Gastroesophageal sphincter (tissue), 4 donors: ENCODE results near the gene SPARCL1. TPM values are rescaled to one million over a fixed set of nuclear protein-coding genes. Genes with fewer than 3 reads are reported as not detected.

Experiments
- ATAC-seq: fragments of 150-250 bp; one replicate; pipeline ENCODE4 v1.9.1; 2016; ENCODE audit warnings: mild to moderate bottlenecking, moderate library complexity
- H3K27ac ChIP-seq, 4 donors: fragments of 200-600 bp; sonication (generic) in 3 of 4; 1 replicate in 3 of 4; 2 replicates in 1 of 4; pipeline ENCODE4 v1.5.1; 2016 to 2019
- H3K27me3 ChIP-seq: fragments of 200-600 bp; sonication (generic); one replicate; pipeline ENCODE4 v1.5.1; 2019
- H3K36me3 ChIP-seq, 2 donors: fragments of 200-600 bp; sonication (generic); one replicate each; pipeline ENCODE4 v1.5.1; 2019; ENCODE audit warnings: control low read depth in 1 of 2
- H3K4me1 ChIP-seq, 3 donors: fragments of 200-600 bp; sonication (generic); 1 replicate in 2 of 3; 2 replicates in 1 of 3; pipeline ENCODE4 v1.5.1; 2016 to 2019; ENCODE audit warnings: control low read depth in 2 of 3
- H3K4me3 ChIP-seq, 2 donors: fragments of 200-600 bp; sonication (generic); one replicate each; pipeline ENCODE4 v1.5.1; 2019; ENCODE audit warnings: mild to moderate bottlenecking in 1 of 2, moderate library complexity in 1 of 2
- H3K9me3 ChIP-seq, 3 donors: fragments of 200-600 bp; sonication (generic); one replicate each; pipeline ENCODE4 v1.5.1; 2017 to 2019; ENCODE audit warnings: control low read depth in 2 of 3
- EP300 ChIP-seq: sonication (generic); formaldehyde crosslinking; IDR thresholded peaks from one replicate; pipeline ENCODE4 v1.6.1; 2017; ENCODE audit warnings: antibody characterized with exemption, mild to moderate bottlenecking
- POLR2A ChIP-seq, 2 donors: fragments of 450-650 bp; IDR thresholded peaks; one replicate each; pipeline ENCODE4 v1.6.1; 2017; ENCODE audit warnings: antibody characterized with exemption in 2 of 2, mild to moderate bottlenecking in 2 of 2, moderate library complexity in 1 of 2
- POLR2AphosphoS5 ChIP-seq: sonication (generic); formaldehyde crosslinking; IDR thresholded peaks from one replicate; pipeline ENCODE4 v1.6.1; 2017; ENCODE audit warnings: antibody characterized with exemption
- WGBS, 2 donors: methylation state at CpG; one replicate each; pipeline ENCODE4 v1.1.5; 2018; ENCODE audit warnings: low coverage in 1 of 2; 5-methylcytosine and 5-hydroxymethylcytosine counted together
- total RNA-seq, 4 donors: library from RNA; depleted of rRNA; stranded (reverse); fragments of >200 nt; gene quantifications; one replicate each; pipeline ENCODE4 v1.1.0, GENCODE V29; 2016
- TF ChIP-seq, protein P1 (sequence below), 4 experiments: fragments of 200-600 bp in 2 of 4; fragments of 450-650 bp in 2 of 4; sonication (generic) in 1 of 4; IDR thresholded peaks; one replicate each; pipeline ENCODE4 v1.5.1; 2017 to 2019; ENCODE audit warnings: antibody characterized with exemption in 4 of 4, mild to moderate bottlenecking in 2 of 4, moderate library complexity in 2 of 4

The SPARCL1 gene
- total RNA-seq, 4 donors from 2014 or later = 1,558 to 2,335 (median 1,828) TPM

DNA sequence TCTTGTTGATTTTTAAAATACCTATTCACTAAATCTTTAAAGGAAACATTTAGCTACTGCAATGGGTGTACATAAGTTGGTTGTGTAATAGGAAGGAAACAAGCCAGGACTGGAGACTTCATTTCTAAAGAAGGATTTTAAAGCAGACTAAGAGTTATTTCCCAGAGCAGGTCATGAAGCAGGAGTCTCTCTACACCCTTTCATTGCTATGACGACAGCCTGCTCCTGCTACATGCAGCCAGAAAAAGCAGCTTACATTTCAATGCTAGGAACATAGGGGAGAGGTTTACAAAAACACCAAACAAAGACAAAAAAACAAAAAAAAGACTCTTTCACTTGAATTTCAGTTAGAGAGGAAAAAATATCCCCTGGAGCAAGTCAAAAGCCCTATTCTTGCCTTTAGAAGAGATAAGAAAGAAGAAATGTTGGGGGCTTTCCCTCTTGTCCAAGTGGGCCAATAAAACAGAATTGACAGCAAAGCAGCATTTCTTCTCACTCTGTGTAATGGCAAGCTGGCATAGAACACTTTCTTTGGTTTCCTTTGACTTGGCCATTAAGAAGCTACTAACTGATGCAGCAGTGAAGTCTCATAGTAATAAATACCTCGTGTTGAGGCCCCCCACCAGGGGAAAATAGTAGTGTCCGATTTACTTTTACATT lies 3.4 kb downstream of the SPARCL1 start:
- peak; percentile 69 for ATAC-seq
- Histone ChIP-seq H3K4me3 (peak overlapping the region; percentile 57 to 91), H3K9me3 (no peaks in the 10 kb centered on the region), H3K27ac (peak overlapping the region; percentile 91 to 99 (median 96)), H3K36me3 (no peaks in the 10 kb centered on the region), H3K4me1 (peaks cover 4 to 57% (median 30%) of the 10 kb centered on the region in 3 donors), H3K27me3 (no peaks in the 10 kb centered on the region)
- TF ChIP-seq EP300 (no peak), POLR2A (IDR thresholded peaks at IDR 0.05) (peak; percentile 35 to 47), POLR2AphosphoS5 (peak; percentile 87)
- TF ChIP-seq, protein P1, sequence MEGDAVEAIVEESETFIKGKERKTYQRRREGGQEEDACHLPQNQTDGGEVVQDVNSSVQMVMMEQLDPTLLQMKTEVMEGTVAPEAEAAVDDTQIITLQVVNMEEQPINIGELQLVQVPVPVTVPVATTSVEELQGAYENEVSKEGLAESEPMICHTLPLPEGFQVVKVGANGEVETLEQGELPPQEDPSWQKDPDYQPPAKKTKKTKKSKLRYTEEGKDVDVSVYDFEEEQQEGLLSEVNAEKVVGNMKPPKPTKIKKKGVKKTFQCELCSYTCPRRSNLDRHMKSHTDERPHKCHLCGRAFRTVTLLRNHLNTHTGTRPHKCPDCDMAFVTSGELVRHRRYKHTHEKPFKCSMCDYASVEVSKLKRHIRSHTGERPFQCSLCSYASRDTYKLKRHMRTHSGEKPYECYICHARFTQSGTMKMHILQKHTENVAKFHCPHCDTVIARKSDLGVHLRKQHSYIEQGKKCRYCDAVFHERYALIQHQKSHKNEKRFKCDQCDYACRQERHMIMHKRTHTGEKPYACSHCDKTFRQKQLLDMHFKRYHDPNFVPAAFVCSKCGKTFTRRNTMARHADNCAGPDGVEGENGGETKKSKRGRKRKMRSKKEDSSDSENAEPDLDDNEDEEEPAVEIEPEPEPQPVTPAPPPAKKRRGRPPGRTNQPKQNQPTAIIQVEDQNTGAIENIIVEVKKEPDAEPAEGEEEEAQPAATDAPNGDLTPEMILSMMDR (IDR thresholded peaks at IDR 0.05) = no peak
- whole genome bisulfite sequencing, 2 donors = 5 to 6% methylated on average over 3 of the region's 3 CpGs

DNA sequence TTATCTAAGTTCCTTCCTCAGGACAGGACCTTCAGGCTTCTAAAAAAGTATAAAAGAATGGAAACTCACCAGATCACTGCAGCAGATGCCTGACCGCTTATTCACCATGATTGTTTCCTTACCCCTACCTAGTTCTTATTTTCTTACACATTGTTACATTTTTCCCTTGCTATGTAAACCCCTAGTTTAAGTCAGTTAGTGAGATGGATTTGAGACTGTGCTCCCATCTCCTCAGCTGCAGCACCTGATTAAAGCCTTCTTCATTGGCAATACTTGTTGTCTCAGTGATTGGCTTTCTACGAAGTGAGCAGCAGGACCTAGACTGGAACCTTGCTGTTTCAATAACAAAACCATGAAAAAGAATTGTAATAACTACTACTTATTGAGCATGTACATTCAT lies 4.7 kb downstream of the SPARCL1 start:
- Histone ChIP-seq H3K4me1 (peaks cover 4 to 60% (median 25%) of the 10 kb centered on the region in 3 donors), H3K9me3 (no peaks in the 10 kb centered on the region), H3K27me3 (no peaks in the 10 kb centered on the region), H3K4me3 (peak overlapping the region; percentile 17 to 57), H3K36me3 (no peaks in the 10 kb centered on the region), H3K27ac (peak overlapping the region; percentile 91 to 99 (median 96))
- TF ChIP-seq POLR2A (IDR thresholded peaks at IDR 0.05) = no peak
- no peak for TF ChIP-seq POLR2AphosphoS5
- TF ChIP-seq, protein P1 (IDR thresholded peaks at IDR 0.05) = no peak
- no peak for TF ChIP-seq EP300
- WGBS, 2 donors = 50 to 83% methylated on average over 2 of the region's 2 CpGs
- ATAC-seq = no peak

DNA sequence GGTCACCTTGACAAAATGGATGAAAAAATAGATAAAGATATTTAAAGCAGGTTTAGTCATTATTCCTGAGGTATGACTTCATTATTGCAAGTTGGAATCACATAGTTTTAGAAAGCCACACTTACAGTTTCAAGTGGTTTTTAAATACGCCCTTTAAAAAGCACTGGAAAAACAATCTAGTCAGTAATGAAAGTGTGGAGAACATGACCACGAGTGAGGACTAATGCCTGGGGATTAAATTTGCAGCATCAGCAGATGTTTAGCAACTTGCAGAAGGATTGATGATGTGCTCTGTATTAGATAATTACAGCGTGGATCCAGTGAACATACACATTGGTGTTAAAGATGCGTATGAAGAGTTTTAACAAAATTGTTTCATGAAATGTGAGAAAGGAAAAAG lies 5.9 kb downstream of the SPARCL1 start:
- no peak for ATAC-seq
- Histone ChIP-seq H3K4me1 (peaks cover 4 to 71% (median 31%) of the 10 kb centered on the region in 3 donors), H3K27ac (peak overlapping the region; percentile 91 to 99 (median 96)), H3K4me3 (peak overlapping the region in 1 of 2 donors; percentile 57), H3K36me3 (no peaks in the 10 kb centered on the region), H3K27me3 (no peaks in the 10 kb centered on the region), H3K9me3 (no peaks in the 10 kb centered on the region)
- WGBS, 2 donors = 23 to 28% methylated on average over 4 of the region's 4 CpGs
- no peak for TF ChIP-seq POLR2A (IDR thresholded peaks at IDR 0.05)
- no peak for TF ChIP-seq EP300
- TF ChIP-seq, protein P1 (IDR thresholded peaks at IDR 0.05) = no peak
- peak; percentile 34 for TF ChIP-seq POLR2AphosphoS5

DNA sequence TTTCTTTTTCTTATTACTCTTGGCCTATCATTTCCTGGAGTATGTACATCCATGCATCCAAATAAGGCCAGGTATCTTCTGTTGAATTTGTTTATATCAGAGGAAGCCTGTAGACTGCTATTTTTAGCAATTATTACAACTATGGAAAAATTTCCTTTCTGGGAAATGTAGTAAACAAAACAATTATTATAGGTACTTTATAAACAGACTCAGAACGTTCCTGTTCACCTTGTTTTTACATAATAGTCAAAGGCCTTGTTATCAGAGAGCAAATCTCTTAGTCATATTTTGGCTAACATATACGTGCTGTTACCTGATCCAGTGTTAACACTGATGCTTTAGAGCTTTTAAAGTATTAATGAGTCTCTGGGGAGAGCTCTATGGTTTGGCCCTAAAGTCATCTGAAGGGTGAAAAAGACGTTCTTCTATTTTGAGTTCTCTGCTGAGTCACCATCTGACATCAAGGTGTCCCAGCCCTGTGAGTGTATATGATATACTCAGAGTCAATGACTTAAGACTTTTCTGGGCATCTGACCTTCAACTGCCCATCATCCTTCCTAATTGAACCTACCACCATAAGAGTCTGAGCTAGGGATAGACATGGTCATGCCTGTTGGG lies 7.3 kb downstream of the SPARCL1 start:
- no peaks in the 10 kb centered on the region for H3K27me3 ChIP-seq
- TF ChIP-seq, protein P1 (IDR thresholded peaks at IDR 0.05) = no peak
- no peak for TF ChIP-seq POLR2A (IDR thresholded peaks at IDR 0.05)
- TF ChIP-seq POLR2AphosphoS5 = peak; percentile 52
- peak; percentile 64 for TF ChIP-seq EP300
- WGBS, 2 donors = 10 to 11% methylated on average over 3 of the region's 3 CpGs
- no peaks in the 10 kb centered on the region for H3K9me3 ChIP-seq
- peak; percentile 52 for ATAC-seq
- H3K4me1 ChIP-seq = peaks cover 4 to 86% (median 41%) of the 10 kb centered on the region in 3 donors
- peaks cover 0 to 7% of the 10 kb centered on the region in 2 donors for H3K36me3 ChIP-seq
- peak overlapping the region; percentile 91 to 99 (median 96) for H3K27ac ChIP-seq
- peak overlapping the region; percentile 8 to 57 for H3K4me3 ChIP-seq
